Kidney tubule cell (primary cell): Measurements from ENCODE around the gene ZNF221.
"Not testable (repeated sequence)": the region's sequence is repeated elsewhere in the genome, so short reads cannot be mapped to it uniquely, and the experiment has no call there.

ENCODE experiments used
- DNase-seq: peaks from one replicate; pipeline ENCODE4 v3.0.0-alpha.2; 2018; ENCODE audit warnings: low spot score

The ZNF221 gene

GRCh38 chr19:43950834-43951645, at the start of gene ZNF221:
ZNF221 (plus strand) TSS chr19:43951228; CDS start chr19:43962727, 11,499 bp downstream.
- DNase-seq: peak; percentile 96

- DNase-seq: peak; percentile 83
These were observed 49.3 kb upstream of the ZNF221 start for GRCh38 chr19:43901395-43902390.

- DNase-seq: no peak
These were observed 48.6 kb upstream of the ZNF221 start for GRCh38 chr19:43902399-43902798.

GRCh38 chr19:43905897-43906296, 45.1 kb upstream of the ZNF221 start:
- DNase-seq: no peak

- DNase-seq: no peak
These were observed 44.3 kb upstream of the ZNF221 start for GRCh38 chr19:43906774-43907173.

- no peak for DNase-seq
These were observed 42.4 kb upstream of the ZNF221 start for GRCh38 chr19:43908659-43909058.

GRCh38 chr19:43910884-43911283, 40.1 kb upstream of the ZNF221 start:
- DNase-seq: no peak

GRCh38 chr19:43913383-43913782, 37.6 kb upstream of the ZNF221 start:
- no peak for DNase-seq

GRCh38 chr19:43914051-43914450, 37.0 kb upstream of the ZNF221 start:
- DNase-seq: no peak

- DNase-seq: no peak
These were observed 27.2 kb upstream of the ZNF221 start for GRCh38 chr19:43923875-43924274.

- no peak for DNase-seq
These were observed 22.2 kb upstream of the ZNF221 start for GRCh38 chr19:43928820-43929219.

GRCh38 chr19:43934055-43934984, 16.7 kb upstream of the ZNF221 start:
- DNase-seq: peak; percentile 25

GRCh38 chr19:43934985-43935708, 15.9 kb upstream of the ZNF221 start, which contains the start of gene ZNF45:
ZNF45 (minus strand) TSS chr19:43935282; CDS start chr19:43922185, 13,097 bp downstream.
- DNase-seq: peak; percentile 87

GRCh38 chr19:43936188-43936587, 14.8 kb upstream of the ZNF221 start:
- DNase-seq: no peak

GRCh38 chr19:43939557-43940260, 11.3 kb upstream of the ZNF221 start:
- DNase-seq: no peak

GRCh38 chr19:43940719-43941118, 10.3 kb upstream of the ZNF221 start:
- DNase-seq: no peak

- no peak for DNase-seq
These were observed 9.8 kb upstream of the ZNF221 start for GRCh38 chr19:43941209-43941608.

GRCh38 chr19:43947412-43947811, 3.6 kb upstream of the ZNF221 start:
- not testable (repeated sequence) for DNase-seq

- DNase-seq: not testable (repeated sequence)
These were observed 1.2 kb upstream of the ZNF221 start for GRCh38 chr19:43949803-43950202.

GRCh38 chr19:43956827-43957226, 5.8 kb downstream of the ZNF221 start:
- no peak for DNase-seq
